GM19372 (cell line): ENCODE measurements around the gene SLC45A1.

Experiments used
- ATAC-seq: cut with Tn5 transposase; IDR thresholded peaks from one replicate; pipeline ENCODE4 v1.9.1; 2021; ENCODE audit warnings: mild to moderate bottlenecking, low read depth, moderate library complexity; ENCODE audit not compliant: unreplicated experiment

SLC45A1 gene

DNA sequence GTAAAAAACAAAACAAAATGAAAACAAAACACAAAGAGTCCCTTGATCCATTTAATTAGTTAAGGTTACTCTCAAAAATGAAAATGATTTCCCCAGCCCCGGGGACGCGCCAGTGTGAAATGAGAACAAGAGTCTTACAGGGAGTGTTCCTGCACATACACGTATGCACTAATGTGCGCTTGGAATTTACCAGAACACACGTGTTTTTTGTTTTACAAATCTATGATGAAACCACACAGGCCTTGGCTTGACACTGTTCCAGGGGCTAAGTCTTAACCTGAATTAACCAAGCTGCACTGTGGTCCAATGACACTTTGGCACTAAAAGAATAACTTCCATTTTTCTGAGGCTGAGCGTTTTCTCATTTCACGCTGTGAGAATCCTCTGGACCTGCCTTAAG is 63.7 kb downstream of the SLC45A1 start:
- ATAC-seq, result no peak

DNA sequence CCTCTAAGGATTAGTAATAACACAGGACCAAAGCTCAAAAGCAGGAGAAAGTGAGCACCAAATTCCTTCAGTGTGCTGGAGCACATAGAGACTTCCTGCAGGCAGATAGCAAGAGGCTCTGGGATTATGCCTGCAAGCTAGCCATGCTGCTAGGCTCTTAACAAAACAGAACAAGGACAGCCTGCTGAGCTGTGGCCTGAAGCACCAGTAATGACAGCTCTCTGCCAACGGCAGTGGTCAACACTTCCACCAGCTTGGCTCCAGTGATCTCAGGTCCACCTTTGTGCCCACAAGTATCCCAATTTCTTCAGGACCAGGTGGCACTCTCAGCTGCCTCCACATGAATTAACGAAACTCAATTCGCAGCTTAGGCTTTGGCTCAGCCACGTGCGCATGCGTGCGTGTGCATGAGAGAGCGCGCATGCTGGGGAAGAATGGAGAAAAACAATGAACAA is 64.2 kb downstream of the SLC45A1 start:
- no peak for ATAC-seq

DNA sequence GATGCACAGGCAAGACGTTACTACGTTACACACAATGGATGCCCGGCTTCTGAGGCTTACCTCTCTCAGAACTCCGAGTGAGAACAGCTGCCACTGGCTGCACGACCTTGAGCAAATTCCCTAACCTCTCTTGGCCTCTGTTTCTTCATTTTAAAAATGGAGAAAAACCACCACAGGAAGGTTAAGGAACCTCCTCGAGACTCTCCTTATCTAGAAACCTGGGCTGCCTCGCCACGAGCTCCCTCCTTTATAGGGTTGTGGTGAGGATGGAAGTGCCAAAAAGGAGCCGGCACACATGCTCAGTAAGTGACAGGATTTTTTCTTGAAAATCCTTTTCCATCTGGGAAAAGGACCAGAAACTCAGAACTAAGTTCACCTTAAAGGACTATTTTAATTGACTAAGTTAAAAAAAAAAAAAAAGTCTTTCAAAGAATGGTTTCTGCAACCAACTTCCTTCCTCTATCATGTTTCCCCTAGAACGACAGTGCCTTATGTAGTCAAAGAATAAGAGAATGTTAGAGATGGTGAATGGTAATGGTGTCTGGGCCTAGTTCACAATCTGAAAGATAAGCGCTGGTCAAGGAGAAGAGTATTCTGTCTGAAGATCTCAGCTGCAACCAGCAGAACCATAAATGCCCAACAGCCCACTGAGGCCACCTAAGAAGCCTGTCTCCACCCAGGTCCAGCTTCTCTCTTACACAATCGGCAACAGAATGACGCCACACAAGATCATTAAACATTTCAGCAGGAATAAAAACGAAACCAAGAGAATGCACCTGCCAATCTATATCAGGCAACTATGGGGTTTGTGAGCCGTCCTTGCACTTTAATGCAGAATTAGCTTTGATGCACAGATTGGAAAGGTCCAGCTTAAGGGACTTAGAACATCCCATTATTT is 64.9 kb downstream of the SLC45A1 start:
- ATAC-seq, result no peak

DNA sequence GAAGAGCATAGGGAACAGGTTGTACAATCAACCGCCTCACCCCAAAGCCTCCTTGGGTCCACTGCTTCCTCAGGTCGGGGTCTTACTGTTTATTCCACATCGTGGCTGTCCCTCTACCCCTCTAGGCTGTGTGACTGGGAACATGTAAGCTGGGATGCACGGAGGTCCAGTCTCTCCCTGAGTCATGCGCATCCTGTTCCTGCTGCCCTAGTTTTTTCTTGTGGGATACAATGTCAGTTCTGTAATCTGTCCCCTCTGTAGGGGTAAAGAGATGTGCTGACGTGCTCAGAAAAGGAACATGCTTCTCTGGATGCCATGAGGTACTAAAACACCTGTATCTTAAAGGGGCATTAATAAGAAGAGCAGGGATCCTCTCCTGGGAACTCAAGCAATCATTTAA is 66.2 kb downstream of the SLC45A1 start:
- ATAC-seq, result no peak

DNA sequence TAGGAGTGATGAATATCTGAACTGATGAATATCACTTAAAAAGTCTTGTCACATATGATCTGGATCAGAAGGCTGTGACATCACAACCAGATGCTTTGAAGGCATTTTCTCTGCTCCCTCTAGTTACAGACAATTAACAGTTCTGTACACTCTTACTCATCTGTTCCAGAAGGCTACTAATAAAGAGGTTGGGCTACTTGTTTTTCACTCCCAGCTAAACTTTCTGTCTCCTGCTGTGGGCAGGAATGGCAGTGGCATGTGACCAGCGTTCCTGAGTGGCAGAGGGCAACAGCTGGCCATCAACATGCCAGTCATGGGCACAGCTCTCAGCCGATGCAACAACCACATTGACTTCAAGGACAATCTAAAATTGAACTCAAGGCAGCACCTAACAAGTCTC is 66.7 kb downstream of the SLC45A1 start:
- ATAC-seq, result no peak

DNA sequence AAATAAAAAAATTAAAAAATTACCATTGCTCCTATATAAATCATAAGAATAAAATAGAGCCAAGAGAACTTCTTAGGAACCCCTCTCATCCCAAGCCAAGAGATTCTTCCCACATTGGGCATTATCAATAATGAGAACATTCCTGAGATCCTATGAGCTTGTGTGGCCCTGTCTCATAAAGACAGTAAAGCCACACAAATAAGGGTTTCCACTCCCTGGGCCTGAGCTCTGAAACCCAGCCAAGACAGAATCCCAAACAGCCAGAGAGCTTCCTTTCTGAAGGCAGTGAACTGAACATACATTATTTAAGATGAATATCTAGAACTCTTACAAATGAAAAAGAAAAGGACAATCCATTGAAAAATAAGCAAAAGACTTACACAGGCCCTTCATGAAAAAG is 68.3 kb downstream of the SLC45A1 start:
- ATAC-seq, result no peak

DNA sequence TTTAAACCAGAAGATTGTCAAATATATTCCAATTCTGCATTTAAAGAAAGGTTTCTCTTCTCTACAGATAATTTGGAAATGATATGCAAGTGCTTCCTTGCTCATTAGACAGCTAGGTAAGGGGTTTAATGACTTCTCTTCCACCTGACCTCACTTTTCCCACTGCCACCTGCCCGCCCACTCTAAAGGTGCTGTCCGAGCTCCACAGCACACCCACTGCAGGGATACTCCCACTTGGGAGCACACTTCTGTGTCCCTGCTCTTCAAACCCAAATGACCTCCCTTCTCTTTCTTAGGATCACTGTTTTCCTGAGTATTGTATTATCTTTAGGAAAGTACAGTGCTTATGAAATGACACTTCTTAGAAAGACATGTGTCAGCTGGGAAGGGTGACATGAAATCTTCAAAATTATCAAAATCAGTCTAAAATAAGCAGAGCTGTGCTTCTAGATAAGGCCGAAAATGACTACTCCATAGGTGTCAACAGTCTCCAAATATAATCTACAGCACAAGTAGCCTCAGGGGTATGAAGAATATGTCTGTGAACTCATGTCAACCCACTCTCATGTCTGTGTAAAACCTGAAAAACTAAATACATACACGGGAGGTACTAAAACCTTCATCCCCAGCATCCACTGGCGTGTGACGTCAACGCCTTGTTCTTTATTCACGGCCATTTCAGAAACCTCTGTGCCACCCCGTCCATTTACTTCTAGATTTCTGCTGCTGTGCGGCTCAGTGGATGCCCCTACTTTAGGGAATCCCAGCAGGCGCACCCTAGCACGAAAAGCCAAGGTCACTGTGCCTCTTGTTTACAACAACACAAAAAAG is 71.0 kb downstream of the SLC45A1 start:
- ATAC-seq, result no peak

DNA sequence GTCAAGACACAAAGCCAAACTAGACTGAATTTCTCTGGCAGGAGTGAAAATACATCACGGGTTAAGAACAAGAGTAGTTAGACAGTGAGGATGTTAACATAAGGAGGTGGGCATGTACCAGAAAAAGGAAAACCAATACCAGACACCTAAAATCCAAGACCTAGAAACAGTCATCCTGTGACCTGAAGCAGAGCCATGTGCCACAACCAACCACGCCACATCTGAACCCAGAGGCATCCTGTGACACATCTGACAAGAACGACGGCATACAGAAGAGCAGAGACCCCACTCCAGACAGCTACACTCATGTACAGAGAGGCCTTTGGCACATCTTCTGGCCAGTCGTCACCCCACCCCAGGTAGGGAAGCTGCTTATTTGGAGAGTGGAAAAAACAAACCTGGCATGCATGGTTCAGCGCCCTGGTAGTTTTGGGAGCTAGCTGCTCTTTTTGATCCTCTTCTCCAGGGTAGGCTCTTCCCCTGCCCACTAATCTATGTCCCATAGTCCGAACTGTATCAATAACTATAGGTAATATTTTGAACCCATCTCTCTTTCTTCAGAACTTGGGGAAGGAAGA is 72.1 kb downstream of the SLC45A1 start:
- ATAC-seq, result no peak

DNA sequence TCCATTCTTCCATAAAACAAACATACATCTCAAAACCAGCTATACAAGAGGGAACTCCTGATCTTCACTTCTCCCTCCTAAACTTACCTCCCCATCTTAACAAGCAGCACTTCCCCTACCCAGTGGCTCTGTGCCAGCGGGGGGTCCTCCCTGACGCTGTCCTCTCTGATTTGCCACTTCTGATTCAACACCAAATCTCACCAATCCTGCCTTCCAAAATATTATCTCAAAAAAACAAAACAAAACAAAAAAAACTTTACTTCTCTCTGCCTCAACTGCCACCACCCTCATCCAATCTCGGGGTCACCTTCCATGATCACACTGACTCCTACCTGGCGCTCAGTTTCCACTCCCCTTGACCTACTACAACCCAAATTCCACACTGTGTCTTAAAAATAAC is 72.8 kb downstream of the SLC45A1 start:
- no peak for ATAC-seq

DNA sequence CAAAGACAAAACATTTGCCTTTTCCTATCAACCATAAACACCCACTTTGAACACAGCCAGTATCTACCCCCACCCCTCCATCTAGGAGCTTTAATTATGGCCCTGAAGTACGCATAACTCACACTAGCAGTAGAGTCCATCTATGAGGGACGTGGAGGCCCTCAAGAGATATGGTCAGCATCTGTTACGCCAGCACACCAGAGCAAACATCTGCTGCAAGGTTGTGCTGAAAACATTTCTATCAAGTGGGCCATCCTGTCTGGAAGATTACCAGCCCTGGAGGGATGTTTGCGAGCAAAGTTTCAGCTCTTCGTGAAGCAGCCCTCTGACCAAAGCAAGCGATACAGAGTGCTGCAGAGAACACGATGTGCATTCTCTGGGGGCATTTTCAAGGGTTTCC is 74.6 kb downstream of the SLC45A1 start:
- no peak for ATAC-seq
